H1 (cell line): Measurements from ENCODE around the gene TMEM196. TPM values are rescaled to one million over a fixed set of nuclear protein-coding genes. Genes with fewer than 3 reads are reported as not detected.

ENCODE experiments used
- CTCF ChIA-PET: fragments of 300-600 bp; sonication (Branson Sonifier 250); formaldehyde crosslinking; loops from one replicate; lab custom pipeline; 2021; ENCODE audit not compliant: partially characterized antibody; lab: Charles Lee
- POLR2A ChIA-PET: fragments of 300-600 bp; sonication (Branson Sonifier 250); formaldehyde crosslinking; loops from one replicate; lab custom pipeline; 2021; ENCODE audit warnings: inconsistent platforms; ENCODE audit not compliant: partially characterized antibody; lab: Charles Lee
- DNase-seq, 2 experiments: peaks; one replicate each; pipeline versions ENCODE4 v3.0.0 to v3.0.0-alpha.2; 2010 to 2022; ENCODE audit warnings: low spot score in 2 of 2, low read depth in 1 of 2, mixed read lengths in 1 of 2
- FAIRE-seq: peaks from 2 replicates; lab custom pipeline; 2011; peaks lifted over from hg19 to GRCh38; lab: Jason Lieb, UNC
- H2AFZ ChIP-seq: 2 replicates; pipeline ENCODE4 v1.8.1; 2012; ENCODE audit warnings: low read length, inconsistent platforms
- H2AK5ac ChIP-seq: 2 replicates; pipeline ENCODE4 v1.6.1; 2013; ENCODE audit warnings: low read depth, low read length
- H2BK120ac ChIP-seq: replicated peaks from 2 replicates; pipeline ENCODE3; 2013; ENCODE audit warnings: low read depth, low read length, inconsistent platforms
- H2BK12ac ChIP-seq: 2 replicates; pipeline ENCODE4 v1.6.1; 2013; ENCODE audit warnings: low read depth, low read length
- H2BK15ac ChIP-seq: 2 replicates; pipeline ENCODE4 v1.6.1; 2013; ENCODE audit warnings: low read length
- H2BK20ac ChIP-seq: 2 replicates; pipeline ENCODE4 v1.6.1; 2013; ENCODE audit warnings: low read length
- H2BK5ac ChIP-seq: 2 replicates; pipeline ENCODE4 v1.6.1; 2013; ENCODE audit warnings: low read depth, low read length
- H3K14ac ChIP-seq: 2 replicates; pipeline ENCODE4 v1.6.1; 2013; ENCODE audit warnings: inconsistent platforms; ENCODE audit not compliant: insufficient read length
- H3K18ac ChIP-seq: 2 replicates; pipeline ENCODE4 v1.6.1; 2013; ENCODE audit warnings: low read length; ENCODE audit errors: extremely low read depth
- H3K23ac ChIP-seq: 2 replicates; pipeline ENCODE4 v1.6.1; 2013; ENCODE audit warnings: inconsistent platforms; ENCODE audit not compliant: insufficient read length
- H3K23me2 ChIP-seq: 2 replicates; pipeline ENCODE4 v1.6.1; 2013; ENCODE audit warnings: low read depth, low read length
- H3K27ac ChIP-seq: 2 replicates; pipeline ENCODE4 v1.6.1; 2011; ENCODE audit warnings: low read depth, low read length, inconsistent platforms
- H3K27me3 ChIP-seq, 4 experiments: replicated peaks in 1 of 4; 1 replicate in 1 of 4; 2 replicates in 3 of 4; pipeline versions ENCODE4 v1.6.1 to v1.8.1; 2011 to 2013; ENCODE audit warnings: low read length in 3 of 4, mild to moderate bottlenecking in 3 of 4, inconsistent platforms in 2 of 4, mixed read lengths in 2 of 4, moderate library complexity in 1 of 4; ENCODE audit not compliant: control insufficient read depth in 3 of 4, insufficient read depth in 3 of 4; ENCODE audit errors: extremely low read depth in 1 of 4
- H3K36me3 ChIP-seq, 4 experiments: 2 replicates each; pipeline versions ENCODE4 v1.6.1 to v1.8.1; 2011 to 2013; ENCODE audit warnings: mild to moderate bottlenecking in 4 of 4, low read length in 3 of 4, moderate library complexity in 2 of 4, control low read depth in 1 of 4, inconsistent platforms in 1 of 4; ENCODE audit not compliant: insufficient read depth in 4 of 4, control insufficient read depth in 2 of 4
- H3K4ac ChIP-seq: replicated peaks from 2 replicates; pipeline ENCODE3; 2013; ENCODE audit warnings: low read length, low read depth, mixed read lengths, inconsistent platforms; ENCODE audit not compliant: insufficient read length
- H3K4me1 ChIP-seq, 4 experiments: replicated peaks in 1 of 4; 1 replicate in 1 of 4; 2 replicates in 3 of 4; pipeline versions ENCODE4 v1.6.1 to v1.8.1; 2011 to 2013; ENCODE audit warnings: low read length in 3 of 4, inconsistent platforms in 2 of 4, mixed read lengths in 1 of 4; ENCODE audit not compliant: insufficient read depth in 4 of 4, control insufficient read depth in 3 of 4
- H3K4me2 ChIP-seq, 2 experiments: 2 replicates each; pipeline versions ENCODE4 v1.6.1 to v1.8.1; 2011 to 2013; ENCODE audit warnings: low read depth in 2 of 2, low read length in 2 of 2, control low read depth in 1 of 2, inconsistent platforms in 1 of 2, mild to moderate bottlenecking in 1 of 2; ENCODE audit not compliant: insufficient read depth in 1 of 2
- H3K4me3 ChIP-seq, 4 experiments: fragments of 200-600, 300-600 bp in 1 of 4; sonication (generic), shearing (Covaris generic), sonication (Bioruptor Twin) in 1 of 4; 2 replicates each; pipeline versions ENCODE4 v1.5.1 to v1.8.1; 2011 to 2016; ENCODE audit warnings: low read length in 4 of 4, low read depth in 3 of 4, control low read depth in 2 of 4, inconsistent platforms in 2 of 4, mild to moderate bottlenecking in 2 of 4, mixed read lengths in 1 of 4, moderate library complexity in 1 of 4; ENCODE audit not compliant: insufficient read depth in 2 of 4; ENCODE audit errors: extremely low read depth in 1 of 4
- H3K56ac ChIP-seq: replicated peaks from 2 replicates; pipeline ENCODE3; 2013; ENCODE audit warnings: low read depth, mild to moderate bottlenecking, mixed read lengths, low read length, inconsistent platforms; ENCODE audit not compliant: insufficient read length
- H3K79me1 ChIP-seq: 2 replicates; pipeline ENCODE4 v1.6.1; 2013; ENCODE audit warnings: low read depth, low read length, control low read depth
- H3K79me2 ChIP-seq, 2 experiments: 2 replicates each; pipeline versions ENCODE4 v1.6.1 to v1.8.1; 2012 to 2013; ENCODE audit warnings: low read length in 2 of 2, mild to moderate bottlenecking in 2 of 2, inconsistent platforms in 1 of 2; ENCODE audit not compliant: insufficient read depth in 2 of 2, control insufficient read depth in 1 of 2
- H3K9ac ChIP-seq, 4 experiments: replicated peaks in 1 of 4; 1 replicate in 1 of 4; 2 replicates in 3 of 4; pipeline versions ENCODE4 v1.6.1 to v1.8.1; 2011 to 2013; ENCODE audit warnings: low read depth in 3 of 4, low read length in 3 of 4, control low read depth in 2 of 4, mild to moderate bottlenecking in 2 of 4, moderate library complexity in 2 of 4, inconsistent platforms in 1 of 4; ENCODE audit errors: extremely low read depth in 1 of 4
- H3K9me3 ChIP-seq, 2 experiments: 2 replicates each; pipeline versions ENCODE4 v1.6.1 to v1.8.1; 2012 to 2013; ENCODE audit warnings: mild to moderate bottlenecking in 2 of 2, moderate library complexity in 2 of 2, control low read depth in 1 of 2, inconsistent platforms in 1 of 2, low read depth in 1 of 2, low read length in 1 of 2, mixed read lengths in 1 of 2; ENCODE audit not compliant: insufficient read depth in 2 of 2
- H4K20me1 ChIP-seq, 2 experiments: replicated peaks in 1 of 2; 2 replicates each; pipeline versions ENCODE3 to v1.8.1; 2011 to 2013; ENCODE audit warnings: inconsistent platforms in 2 of 2, low read length in 2 of 2, mild to moderate bottlenecking in 1 of 2; ENCODE audit not compliant: insufficient read depth in 2 of 2, control insufficient read depth in 1 of 2
- H4K5ac ChIP-seq: 2 replicates; pipeline ENCODE4 v1.6.1; 2013; ENCODE audit warnings: low read length, low read depth, mixed read lengths, inconsistent platforms; ENCODE audit not compliant: insufficient read length
- H4K8ac ChIP-seq: 2 replicates; pipeline ENCODE4 v1.8.0; 2013; ENCODE audit warnings: mild to moderate bottlenecking, moderate library complexity, low read length, inconsistent platforms; ENCODE audit not compliant: insufficient read depth; ENCODE audit errors: extremely low read depth
- H4K91ac ChIP-seq: replicated peaks from 2 replicates; pipeline ENCODE3; 2013; ENCODE audit warnings: low read length, mixed read lengths, inconsistent platforms; ENCODE audit not compliant: insufficient read length
- ASH2L ChIP-seq: fragments of 200-600, 300-600 bp; sonication (generic); IDR thresholded peaks from one replicate; pipeline ENCODE4 v1.7.1; 2017; ENCODE audit warnings: low read length
- ATF2 ChIP-seq: IDR thresholded peaks from 2 replicates; pipeline ENCODE4 v1.6.1; 2012; ENCODE audit warnings: low read length, inconsistent platforms
- GTF2F1 ChIP-seq: IDR thresholded peaks from 2 replicates; pipeline ENCODE4 v1.6.1; 2012; ENCODE audit warnings: low read depth, low read length, improper control_type of control experiment, borderline replicate concordance
- KDM5A ChIP-seq: fragments of 200-600 bp; IDR thresholded peaks from 2 replicates; pipeline ENCODE4 v1.7.1; 2012; ENCODE audit warnings: mild to moderate bottlenecking, low read length, inconsistent platforms, mixed read lengths
- RBBP5 ChIP-seq: IDR thresholded peaks from 2 replicates; pipeline ENCODE4 v1.7.1; 2012; ENCODE audit warnings: low read depth, mild to moderate bottlenecking, inconsistent platforms, low read length, moderate library complexity, borderline replicate concordance
- TAF1 ChIP-seq: IDR thresholded peaks from 2 replicates; pipeline ENCODE4 v1.6.1; 2011; ENCODE audit warnings: mild to moderate bottlenecking, low read depth, low read length
- WGBS, 2 experiments: shearing (Covaris generic) in 1 of 2; methylation state at CpG; one replicate each; pipeline versions ENCODE4 v1.1.6 to v1.1.7; 2013 to 2015; ENCODE audit warnings: low lambda C conversion rate in 2 of 2, mixed read lengths in 2 of 2, inconsistent platforms in 1 of 2, low coverage in 1 of 2, missing lambda C conversion rate in 1 of 2; ENCODE audit not compliant: insufficient replicate concordance in 2 of 2, insufficient coverage in 1 of 2, insufficient read length in 1 of 2; ENCODE audit errors: extremely low coverage in 1 of 2, missing lambda C conversion rate in 1 of 2; 5-methylcytosine and 5-hydroxymethylcytosine counted together
- long read RNA-seq, 2 experiments: library from RNA in 1 of 2; library from capped mRNA in 1 of 2; stranded (forward); transcript quantifications; one replicate each; pipeline ENCODE4 v2.0.0, GENCODE V29; 2021; ENCODE audit warnings: inconsistent platforms in 1 of 2
- polyA minus RNA-seq, 3 experiments: library from RNA; depleted of rRNA, polyadenylated mRNA; stranded (reverse); fragments of >200 nt; gene quantifications; 1 replicate in 2 of 3; 2 replicates in 1 of 3; pipeline ENCODE4 v1.2.3, GENCODE V29; 2011
- polyA plus RNA-seq, 7 experiments: library from polyadenylated mRNA; depleted of rRNA in 3 of 7; stranded (reverse) in 5 of 7; unstranded in 2 of 7; fragments of >200 nt in 5 of 7; fragments of 200-250 nt in 2 of 7; gene quantifications; 1 replicate in 5 of 7; 2 replicates in 1 of 7; 4 replicates in 1 of 7; pipeline versions ENCODE4 v1.2.1 to v1.2.3, GENCODE V29; 2011 to 2013; ENCODE audit warnings: missing spikeins in 2 of 7, mixed read lengths in 2 of 7
- total RNA-seq: library from RNA; stranded (reverse); fragmentation: NEBNext Ultra II Directional; extraction: Animal tissue kit (Norgen Biotek cat#: 25700); gene quantifications from 2 replicates; pipeline ENCODE4 v1.2.1, GENCODE V29; 2021

The TMEM196 gene
- total RNA-seq (0.07 and 0.33 TPM in 2 replicates), polyA plus RNA-seq (2011; rRNA removed) (0.03 and 0.06 TPM in 2 replicates), polyA minus RNA-seq (2011; rRNA and poly(A)+ RNA removed) (0.09 and 0.29 TPM in 2 replicates)
- polyA plus RNA-seq (2011; cell fraction: cytosol; rRNA removed), result 0.04 TPM
- 0.13 TPM for polyA plus RNA-seq (2011; cell fraction: nucleus; rRNA removed)
- 0.05 to 0.15 TPM (median 0.09 TPM) in 4 replicates for polyA plus RNA-seq (2012, experiment 1 of 2)
- 0.47 TPM for polyA plus RNA-seq (2012, experiment 2 of 2)
- polyA plus RNA-seq (2013, experiment 1 of 2), result 0.08 TPM
- 0.06 TPM for polyA plus RNA-seq (2013, experiment 2 of 2)
- not detected for polyA minus RNA-seq (2011; cell fraction: cytosol; rRNA and poly(A)+ RNA removed)
- 0.40 TPM for polyA minus RNA-seq (2011; cell fraction: nucleus; rRNA and poly(A)+ RNA removed)
- long read RNA-seq, experiment 1, partial matches to known transcripts, result 0 of 1 reads
- long read RNA-seq, experiment 1, other reads (novel, unspliced or antisense), result 1 of 1 reads
- long read RNA-seq, experiment 2, result 0 reads

- Histone ChIP-seq H2AFZ (peak within 1 kb of the TSS; percentile 87), H2AK5ac (no peak within 1 kb of the TSS), H3K79me2 (no peaks in the 10 kb centered on the region), H3K4me1 (peaks cover 0 to 3% (median 2%) of the 10 kb centered on the region in 4 experiments; a peak in 4 of 7 replicates), H3K9me3 (no peaks in the 10 kb centered on the region), H4K20me1 (no peaks in the 10 kb centered on the region), H3K18ac (no peak within 1 kb of the TSS; the same call in 1 of the 2 replicates), H3K27ac (no peak within 1 kb of the TSS), H2BK5ac (no peak within 1 kb of the TSS), H3K23ac (no peak within 1 kb of the TSS), H3K36me3 (no peaks in the 10 kb centered on the region), H3K9ac (no peak within 1 kb of the TSS), H4K8ac (no peak within 1 kb of the TSS), H3K14ac (no peak within 1 kb of the TSS), H3K4me3 (peak within 1 kb of the TSS; percentile 47 to 66 (median 65)), H2BK20ac (no peak within 1 kb of the TSS), H4K5ac (no peak within 1 kb of the TSS), H2BK15ac (no peak within 1 kb of the TSS), H3K56ac (no peak within 1 kb of the TSS), H3K23me2 (peaks cover 15% of the 10 kb centered on the region), H4K91ac (no peak within 1 kb of the TSS), H3K4ac (no peak within 1 kb of the TSS), H3K4me2 (peak within 1 kb of the TSS; percentile 98), H2BK12ac (0 out of 2 replicates have a peak within 1 kb of the TSS, but pooled peaks have one; percentile 13), H3K79me1 (no peaks in the 10 kb centered on the region), H2BK120ac (no peak within 1 kb of the TSS), H3K27me3 (peaks cover 2 to 28% (median 19%) of the 10 kb centered on the region in 4 experiments)
- WGBS, 2 experiments, result 2% methylated on average over 46 of the region's 49 CpGs; no CpG with 5 or more reads in 1 of the 2 experiments
- ChIA-PET POLR2A (interaction anchor here (1.0 to 1.3 kb wide), 2 partner anchors 31 to 347 kb away, joined by 3 to 4 read pairs; no protein-coding TSS in a partner anchor), CTCF (interaction anchor here (0.7 to 1.7 kb wide), 9 partner anchors 12 to 1030 kb away, joined by 3 to 9 read pairs (median 4); no protein-coding TSS in a partner anchor)
- peak; percentile 33 to 83 for DNase-seq
- peak; percentile 50 for FAIRE-seq
- TF ChIP-seq GTF2F1 (no peak), ATF2 (peak; percentile 48; the same call in 1 of the 2 replicates), TAF1 (0 out of 2 replicates have a peak, but pooled peaks have one; percentile 18), KDM5A (no peak), RBBP5 (peak; percentile 66), ASH2L (peak; percentile 49)
These were observed at the start of gene TMEM196 for GRCh38 chr7:19772841-19773760. Gene TMEM196 (minus strand): TSS chr7:19773617. CDS start chr7:19772696, 921 bp downstream.
